ENCODE data around the gene RIC1.
"Not testable (repeated sequence)": the region's sequence is repeated elsewhere in the genome, so short reads cannot be mapped to it uniquely, and the experiment has no call there.

RIC1 gene

GRCh38 chr9:5628530-5629311 lies at the start of gene RIC1:
Gene RIC1 (plus strand): TSS chr9:5629107. CDS start chr9:5629310, 203 bp downstream.
- DNase-seq, result peak; percentile 89 to 93

- no peak for DNase-seq
These were observed 49.0 kb upstream of the RIC1 start for GRCh38 chr9:5579881-5580280.

GRCh38 chr9:5580650-5581049 lies 48.3 kb upstream of the RIC1 start:
- no peak for DNase-seq

- not testable (repeated sequence) for DNase-seq
These were observed 47.2 kb upstream of the RIC1 start for GRCh38 chr9:5581706-5582105.

- peak; percentile 48 to 57 for DNase-seq
These were observed 46.1 kb upstream of the RIC1 start for GRCh38 chr9:5582835-5583195.

- peak in 1 of 2 donors; percentile 26 for DNase-seq
These were observed 42.5 kb upstream of the RIC1 start for GRCh38 chr9:5586391-5586802.

- peak in 1 of 2 donors; percentile 16 for DNase-seq
These were observed 41.9 kb upstream of the RIC1 start for GRCh38 chr9:5587024-5587423.

GRCh38 chr9:5592231-5592630 lies 36.7 kb upstream of the RIC1 start:
- no peak for DNase-seq

GRCh38 chr9:5592904-5593303 lies 36.0 kb upstream of the RIC1 start:
- DNase-seq, result no peak

GRCh38 chr9:5593904-5594303 lies 35.0 kb upstream of the RIC1 start:
- no peak for DNase-seq

GRCh38 chr9:5596173-5596572 lies 32.7 kb upstream of the RIC1 start:
- DNase-seq, result no peak

GRCh38 chr9:5608298-5609225 lies 20.3 kb upstream of the RIC1 start:
- no peak for DNase-seq

- no peak for DNase-seq
These were observed 19.7 kb upstream of the RIC1 start for GRCh38 chr9:5609226-5609596.

- DNase-seq, result no peak
These were observed 18.4 kb upstream of the RIC1 start for GRCh38 chr9:5610491-5610890.

GRCh38 chr9:5611321-5612184 lies 17.4 kb upstream of the RIC1 start:
- DNase-seq, result no peak

- DNase-seq, result no peak
These were observed 16.7 kb upstream of the RIC1 start for GRCh38 chr9:5612185-5612530.

- DNase-seq, result no peak
These were observed 14.7 kb upstream of the RIC1 start for GRCh38 chr9:5614192-5614591.

GRCh38 chr9:5614985-5615384 lies 13.9 kb upstream of the RIC1 start:
- DNase-seq, result no peak

- no peak for DNase-seq
These were observed 11.2 kb upstream of the RIC1 start for GRCh38 chr9:5617749-5618148.

- DNase-seq, result no peak
These were observed 8.4 kb upstream of the RIC1 start for GRCh38 chr9:5620494-5620893.

GRCh38 chr9:5621327-5621726 lies 7.6 kb upstream of the RIC1 start:
- no peak for DNase-seq

GRCh38 chr9:5622016-5622415 lies 6.9 kb upstream of the RIC1 start:
- no peak for DNase-seq

- no peak for DNase-seq
These were observed 4.3 kb upstream of the RIC1 start for GRCh38 chr9:5624655-5625054.

All from CD4-positive, alpha-beta T cell treated with Interleukin-1 beta for 1 hour (primary cell).